Lower leg skin (tissue), 4 donors: ENCODE data around the gene PIK3C2B. TPM values are rescaled to one million over a fixed set of nuclear protein-coding genes. Genes with fewer than 3 reads are reported as not detected.
"Not testable (repeated sequence)": the region's sequence is repeated elsewhere in the genome, so short reads cannot be mapped to it uniquely, and the experiment has no call there.

Experiments
- DNase-seq, 2 donors: peaks; one replicate each; pipeline ENCODE4 v3.0.0-alpha.2; 2019; ENCODE audit warnings: low spot score in 2 of 2
- H3K4me3 ChIP-seq: fragments of 200-600 bp; sonication (generic); 2 replicates; pipeline ENCODE4 v1.5.1; 2017; ENCODE audit warnings: mild to moderate bottlenecking, low read depth; ENCODE audit not compliant: poor library complexity, severe bottlenecking
- POLR2A ChIP-seq, 2 donors: fragments of 450-650 bp; IDR thresholded peaks; one replicate each; pipeline ENCODE4 v1.6.1; 2016 to 2017; ENCODE audit warnings: antibody characterized with exemption in 2 of 2, mild to moderate bottlenecking in 1 of 2, moderate library complexity in 1 of 2
- WGBS, 2 donors: methylation state at CpG; one replicate each; pipeline ENCODE4 v1.1.5; 2018; 5-methylcytosine and 5-hydroxymethylcytosine counted together
- intact Hi-C: fragments of 100-400 bp; cut with DNase I; formaldehyde crosslinking; loops from one replicate; pipeline ENCODE4 v1.15.0; 2023; ENCODE audit warnings: low total_unique reads
- total RNA-seq, 4 donors: library from RNA; depleted of rRNA; stranded (reverse); fragments of >200 nt; gene quantifications; one replicate each; pipeline ENCODE4 v1.1.0, GENCODE V29; 2016
- TF ChIP-seq, protein P1 (sequence below), 3 donors: fragments of 450-650 bp; IDR thresholded peaks; one replicate each; pipeline ENCODE4 v1.5.1; 2016; ENCODE audit warnings: antibody characterized with exemption in 3 of 3, mild to moderate bottlenecking in 3 of 3, moderate library complexity in 2 of 3

PIK3C2B gene
- total RNA-seq, 4 donors from 2014 or later, result 51.7 to 92.1 (median 62.1) TPM

- 80 to 87% methylated on average over 7 of the region's 7 CpGs for WGBS, 2 donors
- no peak for DNase-seq
- H3K4me3 ChIP-seq, result no peak overlapping the region
- intact Hi-C loops, result no loop called here
- TF ChIP-seq, protein P1, sequence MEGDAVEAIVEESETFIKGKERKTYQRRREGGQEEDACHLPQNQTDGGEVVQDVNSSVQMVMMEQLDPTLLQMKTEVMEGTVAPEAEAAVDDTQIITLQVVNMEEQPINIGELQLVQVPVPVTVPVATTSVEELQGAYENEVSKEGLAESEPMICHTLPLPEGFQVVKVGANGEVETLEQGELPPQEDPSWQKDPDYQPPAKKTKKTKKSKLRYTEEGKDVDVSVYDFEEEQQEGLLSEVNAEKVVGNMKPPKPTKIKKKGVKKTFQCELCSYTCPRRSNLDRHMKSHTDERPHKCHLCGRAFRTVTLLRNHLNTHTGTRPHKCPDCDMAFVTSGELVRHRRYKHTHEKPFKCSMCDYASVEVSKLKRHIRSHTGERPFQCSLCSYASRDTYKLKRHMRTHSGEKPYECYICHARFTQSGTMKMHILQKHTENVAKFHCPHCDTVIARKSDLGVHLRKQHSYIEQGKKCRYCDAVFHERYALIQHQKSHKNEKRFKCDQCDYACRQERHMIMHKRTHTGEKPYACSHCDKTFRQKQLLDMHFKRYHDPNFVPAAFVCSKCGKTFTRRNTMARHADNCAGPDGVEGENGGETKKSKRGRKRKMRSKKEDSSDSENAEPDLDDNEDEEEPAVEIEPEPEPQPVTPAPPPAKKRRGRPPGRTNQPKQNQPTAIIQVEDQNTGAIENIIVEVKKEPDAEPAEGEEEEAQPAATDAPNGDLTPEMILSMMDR (IDR thresholded peaks at IDR 0.05), result no peak
- no peak for TF ChIP-seq POLR2A (IDR thresholded peaks at IDR 0.05)
Measured at GRCh38 chr1:204529371-204529895, 34.8 kb upstream of the PIK3C2B start.

DNA sequence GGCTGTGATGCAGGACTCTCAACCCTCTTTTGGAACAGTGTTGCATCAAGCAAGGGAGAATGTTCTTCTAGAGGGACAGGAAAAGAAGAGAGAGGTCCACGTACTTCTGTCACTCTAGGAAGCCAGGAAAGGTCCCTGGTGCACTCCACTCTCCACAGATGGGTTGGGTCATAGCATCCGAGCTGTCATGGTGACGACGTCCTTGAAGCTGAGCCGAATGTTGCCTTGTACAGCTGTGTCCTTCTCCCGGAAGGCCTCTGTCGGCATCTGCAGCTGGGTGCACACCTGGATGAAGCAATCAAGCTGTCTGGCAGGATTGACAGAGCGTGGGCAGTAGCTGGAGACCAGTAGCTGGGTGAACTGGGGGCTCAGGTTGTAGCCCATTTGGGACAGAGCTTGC lies 34.1 kb upstream of the PIK3C2B start:
- intact Hi-C loops, result no loop called here
- DNase-seq, result no peak
- TF ChIP-seq POLR2A (IDR thresholded peaks at IDR 0.05), result no peak
- TF ChIP-seq, protein P1 (IDR thresholded peaks at IDR 0.05), result no peak
- WGBS, 2 donors, result 90% methylated on average over 7 to 8 of the region's 8 CpGs
- no peak overlapping the region for H3K4me3 ChIP-seq

- H3K4me3 ChIP-seq, result no peak overlapping the region
- whole genome bisulfite sequencing, 2 donors, result 89 to 93% methylated on average over 5 of the region's 5 CpGs
- intact Hi-C loops, result no loop called here
- no peak for TF ChIP-seq POLR2A (IDR thresholded peaks at IDR 0.05)
- TF ChIP-seq, protein P1 (IDR thresholded peaks at IDR 0.05), result no peak
- DNase-seq, result no peak
Measured at GRCh38 chr1:204528241-204528640, 33.6 kb upstream of the PIK3C2B start.

DNA sequence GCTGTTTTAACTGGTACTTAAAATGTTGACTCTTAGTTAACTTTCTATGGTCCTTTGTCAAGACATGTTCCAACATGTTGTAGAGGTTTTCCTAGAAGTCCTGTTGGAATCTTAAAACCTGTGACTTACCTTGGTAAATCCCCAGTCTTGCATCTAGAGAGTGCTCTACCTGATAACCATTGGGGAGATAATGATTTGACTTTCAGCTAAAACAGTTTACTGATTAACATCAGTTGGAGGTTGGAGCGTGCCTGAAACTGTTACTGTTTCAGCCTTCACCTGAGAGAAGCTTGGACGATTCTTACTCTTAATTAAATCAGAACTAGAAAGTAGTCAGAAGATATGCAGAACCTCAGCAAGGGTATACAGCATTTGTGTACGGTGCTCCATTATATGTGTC lies 30.4 kb upstream of the PIK3C2B start:
- H3K4me3 ChIP-seq, result no peak overlapping the region
- intact Hi-C loops, result no loop called here
- TF ChIP-seq, protein P1 (IDR thresholded peaks at IDR 0.05), result no peak
- TF ChIP-seq POLR2A (IDR thresholded peaks at IDR 0.05), result no peak
- WGBS, 2 donors, result 61 to 73% methylated on average over 3 of the region's 3 CpGs
- no peak for DNase-seq

DNA sequence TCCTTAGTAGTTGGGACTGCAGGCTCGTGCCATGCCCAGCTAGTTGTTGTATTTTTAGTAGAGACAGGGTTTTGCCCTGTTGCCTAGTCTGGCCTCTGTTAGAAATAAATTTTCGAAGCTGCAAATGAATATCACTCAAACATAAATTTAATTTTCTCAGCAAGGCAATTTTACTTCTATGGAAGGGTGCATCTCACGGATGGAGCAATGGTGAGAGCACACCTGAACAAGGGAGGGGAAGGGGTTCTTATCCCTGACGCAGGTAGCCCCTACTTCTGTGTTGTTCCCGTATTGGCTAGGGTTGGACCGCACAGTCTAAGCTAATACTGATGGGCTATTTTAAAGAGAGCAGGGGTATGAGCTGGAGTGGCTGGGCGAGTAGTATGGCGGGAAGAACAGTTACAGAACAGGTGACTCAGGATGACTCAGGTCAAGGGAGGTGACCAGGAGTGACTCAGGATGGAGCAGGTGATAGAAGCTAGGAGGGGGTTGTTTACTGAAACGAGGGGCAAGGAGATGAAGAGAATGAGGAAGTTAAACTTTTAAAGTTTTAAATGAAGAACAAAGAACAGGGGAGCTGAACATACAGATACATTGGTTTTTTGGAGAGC lies 29.1 kb upstream of the PIK3C2B start:
- no peak for TF ChIP-seq POLR2A (IDR thresholded peaks at IDR 0.05)
- TF ChIP-seq, protein P1 (IDR thresholded peaks at IDR 0.05), result no peak
- WGBS, 2 donors, result 92 to 93% methylated on average over 9 of the region's 9 CpGs
- intact Hi-C loops, result no loop called here
- no peak overlapping the region for H3K4me3 ChIP-seq
- no peak for DNase-seq

DNA sequence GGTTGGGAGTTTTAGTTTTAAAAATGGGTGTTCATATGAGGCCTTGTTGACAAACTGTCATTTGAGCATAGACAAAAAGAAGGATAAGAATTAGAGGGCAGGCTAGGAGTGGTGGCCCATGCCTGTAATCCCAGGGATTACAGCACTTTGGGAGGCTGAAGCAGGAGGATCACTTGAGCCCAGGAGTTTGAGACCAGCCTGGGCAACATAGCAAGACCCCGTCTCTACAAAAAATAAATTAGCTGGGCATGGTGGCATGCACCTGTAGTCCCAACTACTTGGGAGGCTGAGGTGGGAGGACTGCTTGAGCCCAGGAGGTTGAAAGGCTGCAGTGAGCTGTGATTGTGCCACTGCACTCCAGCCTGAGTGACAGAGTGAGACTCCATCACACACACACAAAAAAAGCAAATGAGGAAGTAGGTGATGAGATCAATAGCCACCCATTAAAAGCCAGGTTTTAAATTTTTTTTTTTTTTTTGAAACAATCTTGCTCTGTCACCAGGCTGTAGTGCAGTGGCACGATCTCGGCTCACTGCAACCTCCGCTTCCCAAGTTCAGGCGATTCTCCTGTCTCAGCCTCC lies 27.4 kb upstream of the PIK3C2B start:
- DNase-seq, H3K4me3 ChIP-seq, intact Hi-C loops: not testable (repeated sequence)
- 74 to 81% methylated on average over 5 of the region's 5 CpGs for WGBS, 2 donors
